Anterior cingulate cortex (tissue), 58 donors: ENCODE data around the gene ZFAND3.

Experiments
- DNase-seq, 58 donors: peaks; one replicate each; lab custom pipeline; 2025; lab: John Stamatoyannopoulos, UW

ZFAND3 gene

GRCh38 chr6:38067263-38067980, 247.9 kb downstream of the ZFAND3 start:
- no peak for DNase-seq

- DNase-seq = peak in 1 of 58 donors; percentile 2
Observed at GRCh38 chr6:38068854-38069590, 249.5 kb downstream of the ZFAND3 start.

- DNase-seq = no peak
Observed at GRCh38 chr6:38077488-38078030, 258.0 kb downstream of the ZFAND3 start.

GRCh38 chr6:38078671-38079070, 259.1 kb downstream of the ZFAND3 start:
- DNase-seq = no peak

- no peak for DNase-seq
Observed at GRCh38 chr6:38079107-38079506, 259.6 kb downstream of the ZFAND3 start.

- no peak for DNase-seq
Observed at GRCh38 chr6:38079537-38079936, 260.0 kb downstream of the ZFAND3 start.

GRCh38 chr6:38080360-38080759, 260.8 kb downstream of the ZFAND3 start:
- DNase-seq = no peak

- DNase-seq = no peak
Observed at GRCh38 chr6:38080889-38081288, 261.4 kb downstream of the ZFAND3 start.

GRCh38 chr6:38085031-38085430, 265.5 kb downstream of the ZFAND3 start:
- no peak for DNase-seq

- DNase-seq = no peak
Observed at GRCh38 chr6:38086346-38086745, 266.8 kb downstream of the ZFAND3 start.

- no peak for DNase-seq
Observed at GRCh38 chr6:38088010-38088409, 268.5 kb downstream of the ZFAND3 start.

GRCh38 chr6:38088829-38089228, 269.3 kb downstream of the ZFAND3 start:
- peak in 2 of 58 donors; percentile 6 to 20 for DNase-seq

- no peak for DNase-seq
Observed at GRCh38 chr6:38091613-38092012, 272.1 kb downstream of the ZFAND3 start.

GRCh38 chr6:38092465-38092864, 272.9 kb downstream of the ZFAND3 start:
- DNase-seq = no peak

GRCh38 chr6:38092964-38093363, 273.4 kb downstream of the ZFAND3 start:
- DNase-seq = no peak

- DNase-seq = no peak
Observed at GRCh38 chr6:38095054-38095453, 275.5 kb downstream of the ZFAND3 start.

GRCh38 chr6:38099221-38099620, 279.7 kb downstream of the ZFAND3 start:
- no peak for DNase-seq

GRCh38 chr6:38100380-38100779, 280.9 kb downstream of the ZFAND3 start:
- DNase-seq = no peak

GRCh38 chr6:38103921-38104320, 284.4 kb downstream of the ZFAND3 start:
- no peak for DNase-seq

- DNase-seq = no peak
Observed at GRCh38 chr6:38105066-38105465, 285.5 kb downstream of the ZFAND3 start.

- DNase-seq = no peak
Observed at GRCh38 chr6:38107073-38107472, 287.5 kb downstream of the ZFAND3 start.

GRCh38 chr6:38110481-38110971, 291.0 kb downstream of the ZFAND3 start:
- peak in 14 of 58 donors; percentile 3 to 38 (median 16) for DNase-seq
